Esophagus muscularis mucosa (tissue), 4 donors: ENCODE data around the gene TRAK1. TPM values are rescaled to one million over a fixed set of nuclear protein-coding genes. Genes with fewer than 3 reads are reported as not detected.

Experiments
- DNase-seq: peaks from one replicate; pipeline ENCODE4 v3.0.0-alpha.2; 2017; ENCODE audit errors: extremely low spot score
- H3K27ac ChIP-seq, 4 donors: fragments of 200-600 bp; sonication (generic); replicated peaks in 1 of 4; 1 replicate in 3 of 4; 2 replicates in 1 of 4; pipeline ENCODE4 v1.5.1; 2016 to 2019; ENCODE audit warnings: mild to moderate bottlenecking in 1 of 4
- H3K27me3 ChIP-seq, 4 donors: fragments of 200-600 bp; sonication (generic); one replicate each; pipeline versions ENCODE4 v1.5.1 to v1.6.0; 2016 to 2019
- H3K36me3 ChIP-seq, 4 donors: fragments of 200-600 bp; sonication (generic); one replicate each; pipeline ENCODE4 v1.5.1; 2016 to 2019
- H3K4me1 ChIP-seq, 4 donors: fragments of 200-600 bp; sonication (generic); one replicate each; pipeline ENCODE4 v1.5.1; 2016 to 2019
- H3K4me3 ChIP-seq, 4 donors: fragments of 200-600 bp; sonication (generic); 1 replicate in 2 of 4; 2 replicates in 2 of 4; pipeline ENCODE4 v1.5.1; 2016 to 2019; ENCODE audit warnings: mild to moderate bottlenecking in 4 of 4, moderate library complexity in 1 of 4
- H3K9me3 ChIP-seq, 4 donors: fragments of 200-600 bp; sonication (generic); 1 replicate in 3 of 4; 2 replicates in 1 of 4; pipeline ENCODE4 v1.5.1; 2016 to 2019
- EP300 ChIP-seq: sonication (generic); formaldehyde crosslinking; IDR thresholded peaks from one replicate; pipeline ENCODE4 v1.6.1; 2017; ENCODE audit warnings: antibody characterized with exemption
- POLR2A ChIP-seq: fragments of 450-650 bp; IDR thresholded peaks from one replicate; pipeline ENCODE4 v1.6.1; 2017; ENCODE audit warnings: antibody characterized with exemption, moderate library complexity, mild to moderate bottlenecking, low read depth
- POLR2AphosphoS5 ChIP-seq, 2 donors: sonication (generic); formaldehyde crosslinking; IDR thresholded peaks; one replicate each; pipeline ENCODE4 v1.6.1; 2017; ENCODE audit warnings: antibody characterized with exemption in 2 of 2
- WGBS: methylation state at CpG from one replicate; pipeline ENCODE4 v1.1.5; 2018; 5-methylcytosine and 5-hydroxymethylcytosine counted together
- intact Hi-C: fragments of 100-400 bp; cut with DNase I; formaldehyde crosslinking; loops from one replicate; pipeline ENCODE4 v1.15.1; 2023
- total RNA-seq, 4 donors: library from RNA; depleted of rRNA; stranded (reverse); fragments of >200 nt; gene quantifications; one replicate each; pipeline versions ENCODE4 v1.1.0 to v1.2.1, GENCODE V29; 2016
- TF ChIP-seq, protein P1 (sequence below), 3 experiments: fragments of 200-600 bp in 2 of 3; fragments of 450-650 bp in 1 of 3; sonication (generic) in 2 of 3; IDR thresholded peaks; one replicate each; pipeline ENCODE4 v1.5.1; 2017 to 2019; ENCODE audit warnings: antibody characterized with exemption in 3 of 3, mild to moderate bottlenecking in 2 of 3, moderate library complexity in 1 of 3

The TRAK1 gene
- total RNA-seq, 4 donors from 2014 or later, result 45.7 to 74.8 (median 57.7) TPM

- H3K27me3 ChIP-seq, result no peaks in the 10 kb centered on the region
- peaks cover 58 to 73% (median 67%) of the 10 kb centered on the region in 4 donors for H3K4me1 ChIP-seq
- intact Hi-C loops, result no loop called here
- H3K27ac ChIP-seq, result no peak overlapping the region
- H3K4me3 ChIP-seq, result no peak overlapping the region
- no peaks in the 10 kb centered on the region for H3K36me3 ChIP-seq
- TF ChIP-seq, protein P1, sequence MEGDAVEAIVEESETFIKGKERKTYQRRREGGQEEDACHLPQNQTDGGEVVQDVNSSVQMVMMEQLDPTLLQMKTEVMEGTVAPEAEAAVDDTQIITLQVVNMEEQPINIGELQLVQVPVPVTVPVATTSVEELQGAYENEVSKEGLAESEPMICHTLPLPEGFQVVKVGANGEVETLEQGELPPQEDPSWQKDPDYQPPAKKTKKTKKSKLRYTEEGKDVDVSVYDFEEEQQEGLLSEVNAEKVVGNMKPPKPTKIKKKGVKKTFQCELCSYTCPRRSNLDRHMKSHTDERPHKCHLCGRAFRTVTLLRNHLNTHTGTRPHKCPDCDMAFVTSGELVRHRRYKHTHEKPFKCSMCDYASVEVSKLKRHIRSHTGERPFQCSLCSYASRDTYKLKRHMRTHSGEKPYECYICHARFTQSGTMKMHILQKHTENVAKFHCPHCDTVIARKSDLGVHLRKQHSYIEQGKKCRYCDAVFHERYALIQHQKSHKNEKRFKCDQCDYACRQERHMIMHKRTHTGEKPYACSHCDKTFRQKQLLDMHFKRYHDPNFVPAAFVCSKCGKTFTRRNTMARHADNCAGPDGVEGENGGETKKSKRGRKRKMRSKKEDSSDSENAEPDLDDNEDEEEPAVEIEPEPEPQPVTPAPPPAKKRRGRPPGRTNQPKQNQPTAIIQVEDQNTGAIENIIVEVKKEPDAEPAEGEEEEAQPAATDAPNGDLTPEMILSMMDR (IDR thresholded peaks at IDR 0.05), result no peak
- TF ChIP-seq EP300, result no peak
- no peak for TF ChIP-seq POLR2A
- no peak for TF ChIP-seq POLR2AphosphoS5 (IDR thresholded peaks at IDR 0.05)
- WGBS, result 86% methylated on average over 11 of the region's 11 CpGs
- no peak for DNase-seq
- no peaks in the 10 kb centered on the region for H3K9me3 ChIP-seq
Observed at GRCh38 chr3:42166662-42167300, 75.6 kb downstream of the TRAK1 start.

DNA sequence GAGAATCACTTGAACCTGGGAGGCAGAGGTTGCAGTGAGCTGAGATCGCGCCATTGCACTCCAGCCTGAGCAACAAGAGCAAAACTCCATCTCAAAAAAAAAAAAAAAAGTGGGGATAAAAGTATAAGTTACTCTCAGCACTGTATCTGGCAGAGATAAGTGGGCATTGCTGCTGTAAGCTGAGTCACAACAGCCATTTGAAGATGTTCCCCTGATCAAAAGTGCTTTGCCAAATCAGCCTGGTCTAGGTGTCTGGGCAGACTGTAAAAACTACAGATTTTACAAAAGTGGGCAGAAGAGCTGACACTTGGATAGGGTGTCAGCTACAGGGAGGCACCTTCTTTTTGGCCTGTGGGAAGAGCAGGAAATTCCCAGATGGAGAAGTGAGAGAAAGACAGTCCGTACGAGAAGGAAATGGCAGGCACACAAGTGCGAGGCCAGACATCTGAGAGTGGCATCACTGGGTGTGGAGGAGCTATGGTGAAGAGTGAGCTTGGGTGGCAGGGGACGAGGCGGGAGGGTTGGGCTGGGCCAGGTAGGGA lies 78.5 kb downstream of the TRAK1 start:
- TF ChIP-seq POLR2AphosphoS5 (IDR thresholded peaks at IDR 0.05), result no peak
- no peak for TF ChIP-seq POLR2A
- no peak for TF ChIP-seq EP300
- TF ChIP-seq, protein P1 (IDR thresholded peaks at IDR 0.05), result no peak
- Histone ChIP-seq H3K9me3 (no peaks in the 10 kb centered on the region), H3K36me3 (no peaks in the 10 kb centered on the region), H3K27ac (no peak overlapping the region), H3K27me3 (no peaks in the 10 kb centered on the region), H3K4me1 (peaks cover 46 to 68% (median 55%) of the 10 kb centered on the region in 4 donors), H3K4me3 (no peak overlapping the region)
- DNase-seq, result no peak
- 84% methylated on average over 7 of the region's 7 CpGs for WGBS
- intact Hi-C loops, result no loop called here

DNA sequence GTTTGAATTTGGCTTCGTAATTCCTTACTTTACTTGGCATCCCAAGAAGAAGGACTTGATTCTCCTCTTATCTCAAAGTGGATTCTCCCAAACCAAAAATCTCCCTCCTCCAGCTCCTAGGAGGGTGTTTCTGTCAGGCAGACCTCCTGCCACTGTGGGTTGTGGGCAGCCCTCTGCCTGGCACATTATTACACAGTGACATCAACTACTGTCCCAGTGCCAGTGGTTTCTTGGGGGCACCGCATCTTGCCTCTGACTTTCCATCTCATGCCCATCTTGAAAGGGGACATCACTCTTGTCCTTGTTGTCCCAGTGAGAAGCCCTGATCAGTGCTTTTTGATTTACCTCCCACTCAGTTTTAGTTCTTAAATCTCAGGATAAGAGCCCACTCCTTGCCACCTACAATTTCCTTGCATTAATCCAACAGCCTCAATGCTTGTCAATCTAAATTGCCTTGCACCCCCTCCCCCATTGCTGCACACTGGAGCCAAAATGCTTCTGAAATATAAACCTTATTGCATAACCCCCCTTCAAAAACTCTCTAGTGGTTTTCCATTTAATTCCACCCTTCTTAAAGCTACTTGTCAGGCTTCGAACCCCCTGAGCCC lies 81.0 kb downstream of the TRAK1 start:
- Histone ChIP-seq H3K4me3 (no peak overlapping the region), H3K27me3 (no peaks in the 10 kb centered on the region), H3K27ac (no peak overlapping the region), H3K4me1 (peaks cover 30 to 63% (median 41%) of the 10 kb centered on the region in 4 donors), H3K9me3 (no peaks in the 10 kb centered on the region), H3K36me3 (no peaks in the 10 kb centered on the region)
- 95% methylated on average over 3 of the region's 3 CpGs for WGBS
- no peak for DNase-seq
- TF ChIP-seq POLR2AphosphoS5 (IDR thresholded peaks at IDR 0.05) (no peak), EP300 (no peak), POLR2A (no peak)
- TF ChIP-seq, protein P1 (IDR thresholded peaks at IDR 0.05), result no peak
- intact Hi-C loops, result no loop called here

GRCh38 chr3:42173307-42173706 lies 82.2 kb downstream of the TRAK1 start:
- peaks cover 24 to 70% (median 45%) of the 10 kb centered on the region in 4 donors for H3K4me1 ChIP-seq
- WGBS, result 59% methylated on average over 6 of the region's 6 CpGs
- DNase-seq, result no peak

GRCh38 chr3:42174679-42175385 lies 83.7 kb downstream of the TRAK1 start:
- no peak for DNase-seq
- no peak overlapping the region for H3K27ac ChIP-seq
- no peaks in the 10 kb centered on the region for H3K9me3 ChIP-seq
- H3K36me3 ChIP-seq, result peaks cover 0 to 12% (median 0%) of the 10 kb centered on the region in 4 donors
- intact Hi-C loops, result no loop called here
- no peaks in the 10 kb centered on the region for H3K27me3 ChIP-seq
- 93% methylated on average over 9 of the region's 10 CpGs for WGBS
- no peak overlapping the region for H3K4me3 ChIP-seq
- TF ChIP-seq POLR2A (no peak), EP300 (no peak)
- TF ChIP-seq, protein P1 (IDR thresholded peaks at IDR 0.05), result no peak
- H3K4me1 ChIP-seq, result peaks cover 30 to 75% (median 49%) of the 10 kb centered on the region in 4 donors

More at GRCh38 chr3:42173307-42173706, 82.2 kb downstream of the TRAK1 start:
- Histone ChIP-seq H3K27me3 (no peaks in the 10 kb centered on the region), H3K27ac (no peak overlapping the region), H3K9me3 (no peaks in the 10 kb centered on the region), H3K36me3 (peaks cover 0 to 10% (median 0%) of the 10 kb centered on the region in 4 donors), H3K4me3 (no peak overlapping the region)
- intact Hi-C loops, result no loop called here
- TF ChIP-seq POLR2A, result no peak
